GM19397 (cell line): ENCODE data around the gene TAF15.

Experiments
- ATAC-seq: cut with Tn5 transposase; IDR thresholded peaks from one replicate; pipeline ENCODE4 v1.9.1; 2021; ENCODE audit warnings: mild to moderate bottlenecking, moderate library complexity; ENCODE audit not compliant: unreplicated experiment

The TAF15 gene

GRCh38 chr17:35870906-35871819 lies 61.9 kb downstream of the TAF15 start:
- ATAC-seq = no peak

GRCh38 chr17:35872196-35872980 lies 63.1 kb downstream of the TAF15 start:
- no peak for ATAC-seq

GRCh38 chr17:35875072-35875799 lies 66.0 kb downstream of the TAF15 start:
- ATAC-seq = no peak

- no peak for ATAC-seq
These were observed 66.5 kb downstream of the TAF15 start for GRCh38 chr17:35875800-35876139.

- no peak for ATAC-seq
These were observed 67.2 kb downstream of the TAF15 start for GRCh38 chr17:35876534-35876933.

- no peak for ATAC-seq
These were observed 68.2 kb downstream of the TAF15 start for GRCh38 chr17:35877345-35878029.

- no peak for ATAC-seq
These were observed 69.1 kb downstream of the TAF15 start for GRCh38 chr17:35878361-35878760.

- ATAC-seq = peak; percentile 89
These were observed 70.7 kb downstream of the TAF15 start, which contains the start of gene CCL5 for GRCh38 chr17:35879773-35880654. Gene CCL5 (minus strand): TSS chr17:35880360.

- no peak for ATAC-seq
These were observed 80.0 kb downstream of the TAF15 start for GRCh38 chr17:35889241-35889640.

- no peak for ATAC-seq
These were observed 80.8 kb downstream of the TAF15 start for GRCh38 chr17:35889818-35890773.

GRCh38 chr17:35890774-35891155 lies 81.5 kb downstream of the TAF15 start:
- no peak for ATAC-seq

- ATAC-seq = no peak
These were observed 82.0 kb downstream of the TAF15 start for GRCh38 chr17:35891269-35891668.

- no peak for ATAC-seq
These were observed 83.1 kb downstream of the TAF15 start for GRCh38 chr17:35892091-35893035.

GRCh38 chr17:35893751-35894150 lies 84.5 kb downstream of the TAF15 start:
- ATAC-seq = no peak

- ATAC-seq = no peak
These were observed 84.9 kb downstream of the TAF15 start for GRCh38 chr17:35894206-35894605.

GRCh38 chr17:35895636-35896587 lies 86.6 kb downstream of the TAF15 start:
- ATAC-seq = no peak
